ENCODE measurements around the gene PLEKHF1. TPM values are rescaled to one million over a fixed set of nuclear protein-coding genes. Genes with fewer than 3 reads are reported as not detected.

PLEKHF1 gene
- total and polyA plus RNA-seq, 11 donors: 7.8 to 46.1 (median 18.0) TPM

DNA sequence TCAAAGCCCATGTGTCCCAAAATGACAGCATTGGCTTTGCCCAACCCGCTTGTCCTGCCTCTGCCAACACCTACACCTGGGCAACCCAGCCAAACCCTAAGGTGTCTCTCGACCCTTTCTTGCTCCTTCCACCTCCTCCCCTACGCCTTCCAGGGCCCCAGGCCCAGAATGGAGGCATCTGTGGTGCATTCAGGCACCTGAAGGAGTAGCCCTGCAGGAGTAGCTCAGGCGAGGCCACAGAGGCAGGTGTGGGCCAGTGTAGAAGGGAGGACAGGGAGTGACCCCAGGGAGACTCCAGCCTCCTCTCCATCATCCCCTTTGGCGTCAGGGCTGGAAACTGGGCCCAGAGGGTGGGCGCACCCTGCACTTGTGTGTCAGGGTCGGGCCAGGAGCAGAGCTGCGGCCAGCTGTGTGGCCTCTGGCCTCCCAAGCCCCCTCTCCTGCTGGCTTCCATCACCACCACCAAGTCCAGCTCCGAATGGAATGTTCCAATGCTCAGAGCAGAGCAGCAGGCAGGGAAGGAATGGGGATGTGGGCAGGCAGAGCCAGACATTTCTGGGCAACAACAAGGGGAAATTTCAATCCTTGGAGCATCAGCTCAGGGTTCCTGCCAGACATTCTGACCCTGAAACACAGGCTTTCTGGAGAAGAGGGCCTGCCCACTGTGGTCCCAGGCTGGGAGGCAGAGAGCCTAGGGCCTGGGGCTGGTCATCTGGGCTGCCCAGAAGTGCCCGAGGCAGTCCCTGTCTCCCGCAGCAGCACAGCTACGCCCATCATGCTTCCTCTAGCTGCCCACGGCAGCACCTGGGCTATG, 16.4 kb downstream of the PLEKHF1 start:
- ATAC-seq: peak in 3 of 4 donors; percentile 1 to 7 (median 7)
- Histone ChIP-seq H3K36me3 (peaks cover 0 to 12% (median 2%) of the 10 kb centered on the region in 9 donors), H3K27ac (peak overlapping the region in 10 of 12 donors; percentile 13 to 88 (median 56)), H3K9me3 (no peaks in the 10 kb centered on the region), H3K27me3 (no peaks in the 10 kb centered on the region), H3K4me3 (no peak overlapping the region), H3K4me1 (peaks cover 7 to 64% (median 54%) of the 10 kb centered on the region in 12 donors)
- peak in 1 of 5 donors; percentile 28 for DNase-seq
- 64 to 83% (median 78%) methylated on average over 10 to 13 of the region's 13 CpGs for WGBS, 4 donors
- intact Hi-C loops (cut with DNase I): no loop called here
- TF ChIP-seq POLR2A (IDR thresholded peaks at IDR 0.05): no peak
- TF ChIP-seq, protein P1, sequence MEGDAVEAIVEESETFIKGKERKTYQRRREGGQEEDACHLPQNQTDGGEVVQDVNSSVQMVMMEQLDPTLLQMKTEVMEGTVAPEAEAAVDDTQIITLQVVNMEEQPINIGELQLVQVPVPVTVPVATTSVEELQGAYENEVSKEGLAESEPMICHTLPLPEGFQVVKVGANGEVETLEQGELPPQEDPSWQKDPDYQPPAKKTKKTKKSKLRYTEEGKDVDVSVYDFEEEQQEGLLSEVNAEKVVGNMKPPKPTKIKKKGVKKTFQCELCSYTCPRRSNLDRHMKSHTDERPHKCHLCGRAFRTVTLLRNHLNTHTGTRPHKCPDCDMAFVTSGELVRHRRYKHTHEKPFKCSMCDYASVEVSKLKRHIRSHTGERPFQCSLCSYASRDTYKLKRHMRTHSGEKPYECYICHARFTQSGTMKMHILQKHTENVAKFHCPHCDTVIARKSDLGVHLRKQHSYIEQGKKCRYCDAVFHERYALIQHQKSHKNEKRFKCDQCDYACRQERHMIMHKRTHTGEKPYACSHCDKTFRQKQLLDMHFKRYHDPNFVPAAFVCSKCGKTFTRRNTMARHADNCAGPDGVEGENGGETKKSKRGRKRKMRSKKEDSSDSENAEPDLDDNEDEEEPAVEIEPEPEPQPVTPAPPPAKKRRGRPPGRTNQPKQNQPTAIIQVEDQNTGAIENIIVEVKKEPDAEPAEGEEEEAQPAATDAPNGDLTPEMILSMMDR (IDR thresholded peaks at IDR 0.05): no peak

DNA sequence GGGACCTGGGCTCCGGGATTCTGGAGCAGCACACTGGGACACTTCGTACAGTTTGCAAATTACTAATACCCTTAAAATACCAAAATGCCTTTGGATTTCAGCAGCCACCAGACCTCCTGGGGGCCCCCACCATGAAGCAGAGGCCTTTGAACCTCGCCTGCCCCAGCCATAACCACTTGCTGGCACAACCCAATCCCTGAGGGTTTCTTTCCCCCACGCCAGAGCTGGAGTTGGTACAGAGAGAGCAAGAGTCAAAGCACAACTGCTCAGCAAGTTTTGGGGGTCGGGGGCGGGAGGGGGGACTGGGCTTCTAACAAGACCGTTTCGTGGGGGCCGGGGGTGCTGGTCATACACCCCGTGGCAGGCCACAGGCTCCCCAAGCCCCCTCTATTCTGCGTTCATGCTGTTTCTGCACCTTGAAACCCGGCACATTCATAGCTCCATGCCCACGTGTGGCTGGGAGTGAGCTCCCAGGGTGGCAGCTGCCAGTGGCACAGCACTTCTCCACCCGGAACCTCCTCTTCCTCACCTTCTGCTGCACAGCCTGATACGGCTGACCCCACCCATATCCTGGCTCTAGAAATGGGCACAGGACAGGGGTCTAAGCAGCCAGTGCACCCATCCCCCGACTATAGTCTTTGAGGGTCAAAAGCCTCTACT, 17.1 kb downstream of the PLEKHF1 start:
- peaks cover 6 to 60% (median 47%) of the 10 kb centered on the region in 12 donors for H3K4me1 ChIP-seq
- TF ChIP-seq, protein P1 (IDR thresholded peaks at IDR 0.05): no peak
- no peak for TF ChIP-seq POLR2A (IDR thresholded peaks at IDR 0.05)
- peaks cover 0 to 4% (median 0%) of the 10 kb centered on the region in 9 donors for H3K36me3 ChIP-seq
- DNase-seq (peak in 1 of 5 donors; percentile 14), ATAC-seq (no peak)
- no peak overlapping the region for H3K4me3 ChIP-seq
- H3K27ac ChIP-seq: peak overlapping the region in 9 of 12 donors; percentile 13 to 88 (median 55)
- intact Hi-C loops (cut with DNase I): no loop called here
- no peaks in the 10 kb centered on the region for H3K27me3 ChIP-seq
- WGBS, 4 donors: 73 to 82% (median 80%) methylated on average over 12 to 16 of the region's 16 CpGs
- no peaks in the 10 kb centered on the region for H3K9me3 ChIP-seq

DNA sequence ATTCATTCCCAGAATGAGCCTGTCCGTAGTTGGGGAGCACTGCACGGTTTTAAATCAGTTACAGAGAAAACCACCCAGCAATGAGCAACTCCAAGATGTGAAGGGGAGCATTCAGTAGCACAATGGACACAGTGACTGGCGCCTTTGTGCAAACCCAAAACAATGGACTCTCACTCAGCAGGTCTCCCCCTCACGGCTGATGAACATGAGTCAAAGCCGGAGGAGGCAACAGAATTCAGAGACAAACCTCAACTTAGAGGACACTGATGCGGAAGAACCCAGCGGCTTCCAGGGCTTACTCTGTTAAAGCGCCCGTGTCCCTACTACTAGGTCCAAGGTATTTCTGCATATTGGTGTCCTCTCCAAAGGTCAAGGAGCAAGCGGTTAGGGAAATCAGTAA, 17.7 kb downstream of the PLEKHF1 start:
- Histone ChIP-seq H3K27me3 (no peaks in the 10 kb centered on the region), H3K27ac (no peak overlapping the region), H3K4me1 (peaks cover 0 to 53% (median 40%) of the 10 kb centered on the region in 12 donors), H3K4me3 (no peak overlapping the region), H3K36me3 (no peaks in the 10 kb centered on the region), H3K9me3 (no peaks in the 10 kb centered on the region)
- WGBS, 4 donors: 78 to 83% (median 79%) methylated on average over 10 of the region's 10 CpGs
- peak in 1 of 5 donors; percentile 7 for DNase-seq
- intact Hi-C loops (cut with DNase I): no loop called here
- ATAC-seq: no peak
- TF ChIP-seq, protein P1 (IDR thresholded peaks at IDR 0.05): no peak
- TF ChIP-seq POLR2A (IDR thresholded peaks at IDR 0.05): no peak

DNA sequence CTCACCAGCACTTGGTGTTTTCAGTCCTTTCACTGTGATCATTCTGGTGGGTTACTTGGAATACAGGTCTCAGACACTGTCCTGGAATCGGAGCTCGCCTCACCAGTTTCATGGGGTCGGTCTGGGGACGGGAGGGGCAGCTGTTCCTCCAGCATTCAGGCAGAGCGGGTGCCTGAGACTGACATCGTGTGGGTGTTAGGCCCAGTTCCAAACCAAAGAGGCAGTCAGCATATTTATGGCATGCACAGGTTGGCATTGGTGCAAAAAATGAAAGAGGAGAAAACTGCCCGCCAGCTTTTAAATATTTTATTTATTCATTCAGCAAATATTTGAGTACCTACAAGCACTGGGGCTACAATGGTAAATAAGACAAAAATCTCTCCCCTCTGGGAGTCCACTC, 20.1 kb downstream of the PLEKHF1 start:
- intact Hi-C loops (cut with DNase I): no loop called here
- H3K27ac ChIP-seq: peak overlapping the region in 1 of 12 donors; percentile 29
- 61 to 67% (median 66%) methylated on average over 7 of the region's 7 CpGs for WGBS, 4 donors
- no peak overlapping the region for H3K4me3 ChIP-seq
- H3K27me3 ChIP-seq: no peaks in the 10 kb centered on the region
- ATAC-seq (peak in 3 of 4 donors; percentile 4 to 32 (median 32)), DNase-seq (no peak)
- H3K36me3 ChIP-seq: no peaks in the 10 kb centered on the region
- peaks cover 0 to 4% (median under 1%) of the 10 kb centered on the region in 12 donors for H3K9me3 ChIP-seq
- H3K4me1 ChIP-seq: peaks cover 0 to 30% (median 18%) of the 10 kb centered on the region in 12 donors
- TF ChIP-seq, protein P1 (IDR thresholded peaks at IDR 0.05): no peak
- no peak for TF ChIP-seq POLR2A (IDR thresholded peaks at IDR 0.05)
